ENCODE data around the gene MANSC1.

DNA sequence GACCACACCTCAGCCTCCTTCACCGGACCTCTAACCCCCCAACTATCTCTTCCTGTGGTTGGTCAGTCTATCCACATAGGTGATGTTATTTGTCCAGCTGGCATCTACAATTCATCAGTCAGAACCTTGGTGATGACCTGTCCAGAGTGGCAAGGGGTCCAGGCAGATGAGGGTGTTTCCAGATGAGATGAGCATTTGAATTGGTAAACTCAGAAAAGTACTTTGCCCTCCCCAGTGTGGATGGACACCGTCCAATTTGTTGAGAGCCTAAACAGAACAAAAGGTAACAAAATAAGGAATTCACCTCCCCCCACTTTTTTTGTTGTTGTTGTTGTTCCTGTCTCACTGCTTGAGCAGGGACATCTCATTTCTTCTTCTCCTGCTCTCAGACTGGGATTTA, 48.9 kb downstream of the MANSC1 start:
- TF ChIP-seq KDM4B (IDR thresholded peaks at IDR 0.05; ENCODE audit: borderline replicate concordance in 2 of 2, low read depth in 1 of 2) = no peak
- no peak for TF ChIP-seq POLR2A (conservative IDR thresholded peaks at IDR 0.05)
- no peak for TF ChIP-seq KLF6 (CRISPR knock-in tag; IDR thresholded peaks at IDR 0.05; ENCODE audit: borderline replicate concordance)
- TF ChIP-seq GTF2F1 (IDR thresholded peaks at IDR 0.05; ENCODE audit: low read depth, low read length) = no peak
- no peak for TF ChIP-seq NRF1 (conservative IDR thresholded peaks at IDR 0.05 in 1 of 2, IDR thresholded peaks at IDR 0.05 in 1 of 2)
- no peak for TF ChIP-seq PCBP1 (IDR thresholded peaks at IDR 0.05; ENCODE audit: low read depth, low read length, poor library complexity, severe bottlenecking)
- no peak for TF ChIP-seq ZNF384 (IDR thresholded peaks at IDR 0.05; ENCODE audit: low read depth, low read length)
- no peak for TF ChIP-seq TARDBP (IDR thresholded peaks at IDR 0.05)
- TF ChIP-seq ZNF785 (CRISPR knock-in tag; IDR thresholded peaks at IDR 0.05) = no peak
- no peak for TF ChIP-seq NFYB (IDR thresholded peaks at IDR 0.05; ENCODE audit: extremely low read depth, insufficient read length)

Measured in K562 (cell line).